Activated T-cell treated with anti-CD3 and anti-CD28 coated beads for 24 hours (primary cell): ENCODE data around the gene LPA.

ENCODE experiments used
- DNase-seq: peaks from one replicate; pipeline ENCODE4 v3.0.0-alpha.2; 2020; ENCODE audit warnings: low read depth

Gene LPA

DNA sequence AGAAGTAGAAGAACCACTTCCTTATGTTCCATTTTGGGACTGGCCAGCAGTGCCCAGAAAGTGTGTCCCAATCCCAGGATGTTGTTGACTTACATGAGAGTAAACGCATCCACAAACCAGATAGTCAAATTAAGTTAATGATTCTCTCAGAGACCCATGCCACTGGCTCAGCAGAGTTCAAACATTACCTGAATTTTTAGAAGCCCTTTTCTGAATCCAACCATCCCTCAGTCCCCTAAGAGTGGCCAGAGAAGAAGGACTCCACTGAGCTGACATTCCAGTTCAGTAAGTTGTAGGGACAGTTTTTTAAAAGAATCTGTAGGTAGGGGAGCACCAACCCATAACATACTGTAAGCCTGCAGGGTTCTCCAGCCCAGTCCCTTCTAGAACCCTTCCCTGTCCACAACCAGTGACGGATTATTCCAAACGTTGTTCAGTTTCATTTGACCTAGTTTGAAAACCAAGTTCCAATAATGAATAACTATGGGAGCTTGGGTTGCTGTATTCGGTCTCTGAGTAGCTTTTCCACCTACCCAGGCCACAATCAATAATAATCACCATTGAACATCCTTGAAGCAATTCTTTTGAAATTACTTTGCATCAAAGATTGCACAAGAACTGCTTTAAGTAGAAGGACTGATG, 153.0 kb downstream of the LPA start:
- no peak for DNase-seq

DNA sequence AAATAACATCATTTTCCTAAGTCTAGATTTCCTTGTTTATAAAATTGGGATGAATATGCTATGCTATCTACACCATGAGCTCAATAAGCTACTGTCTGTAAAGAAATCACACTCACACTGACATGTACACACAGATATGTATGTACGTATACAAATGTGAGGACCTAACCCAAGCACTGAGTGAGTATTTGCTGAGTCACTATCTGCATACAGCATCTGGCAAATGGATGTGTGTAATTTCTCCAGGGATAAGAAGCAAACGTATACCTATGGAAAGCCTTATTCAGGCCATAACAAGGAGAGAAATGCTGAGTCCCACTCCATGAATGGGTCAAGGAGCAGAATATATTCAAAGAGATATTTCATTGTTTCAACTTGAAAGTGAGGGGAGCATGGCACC, 153.9 kb downstream of the LPA start:
- no peak for DNase-seq

DNA sequence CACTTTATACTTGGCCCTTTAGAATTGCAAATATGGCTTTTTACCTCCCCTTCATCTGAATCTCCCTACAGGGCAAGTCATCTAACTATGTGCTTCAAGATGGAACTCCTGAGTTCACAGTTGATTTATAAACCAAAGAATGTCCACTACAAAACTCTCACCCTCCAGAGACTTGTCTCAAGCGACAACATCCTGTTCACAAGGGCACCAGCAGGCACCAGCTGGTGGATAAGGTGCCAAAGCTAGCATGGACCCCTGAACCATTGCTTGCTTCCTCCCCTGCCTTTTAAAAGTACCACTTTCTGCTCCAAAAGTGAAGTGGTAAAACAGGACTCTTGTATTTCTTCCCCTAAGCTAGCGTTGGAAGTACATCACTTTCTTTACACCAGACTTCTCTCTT, 154.5 kb downstream of the LPA start:
- no peak for DNase-seq

DNA sequence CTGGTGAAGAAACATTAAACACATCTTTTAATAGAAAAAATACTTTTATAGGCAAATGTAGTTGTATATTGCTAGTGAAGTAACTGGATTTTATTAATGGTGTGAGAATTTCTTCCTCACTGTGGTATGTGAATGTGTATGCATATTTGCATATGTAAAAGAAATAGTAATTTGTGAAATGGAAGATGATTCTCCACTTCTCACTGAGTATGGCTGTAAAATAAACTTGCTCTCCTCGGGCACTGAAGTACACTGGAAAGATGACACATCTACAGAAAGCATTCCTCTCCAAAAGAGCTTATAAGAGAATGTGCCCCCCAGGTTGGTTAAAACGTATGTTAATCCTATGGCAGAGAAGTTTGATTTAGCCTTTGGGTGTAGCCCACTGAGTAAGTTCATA, 155.5 kb downstream of the LPA start:
- DNase-seq: no peak

DNA sequence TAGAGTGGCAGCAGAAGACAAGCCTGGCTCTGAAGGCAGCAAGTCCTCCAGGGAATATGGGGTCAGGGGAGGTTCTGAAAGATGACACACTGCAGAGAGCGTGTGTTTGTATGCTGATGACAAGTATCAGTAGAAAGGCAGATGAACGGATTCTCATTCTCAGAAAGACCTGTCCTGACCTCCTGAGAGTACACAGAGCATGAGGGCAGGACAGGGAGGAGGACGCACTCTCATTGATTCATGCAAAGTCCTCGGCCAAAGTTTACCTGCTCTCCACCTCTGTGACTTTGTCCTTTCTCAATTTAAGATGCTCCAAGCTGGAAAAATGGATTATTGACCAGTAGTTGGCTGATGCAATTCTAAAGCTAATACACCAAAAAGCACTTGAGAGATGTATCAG, 156.7 kb downstream of the LPA start:
- no peak for DNase-seq

DNA sequence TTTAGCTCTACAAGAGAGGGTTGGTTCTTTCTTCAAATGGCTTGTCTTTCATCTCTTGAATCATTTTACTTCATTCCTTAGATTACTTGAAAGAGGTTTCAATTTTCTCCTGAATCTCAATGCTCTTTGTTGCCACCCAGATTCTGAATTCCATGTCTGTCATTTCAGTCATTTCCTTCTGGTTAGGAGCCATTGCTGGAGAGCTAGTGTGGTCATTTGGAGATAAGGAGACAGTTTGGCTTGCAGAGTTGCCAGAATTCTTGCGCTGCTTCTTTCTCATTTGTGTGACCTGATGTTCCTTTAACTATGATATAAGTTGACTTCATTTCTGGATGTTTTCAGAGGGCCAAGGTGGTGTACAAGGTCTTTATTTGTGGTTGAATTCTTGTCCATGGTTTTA, 158.1 kb downstream of the LPA start:
- DNase-seq: no peak

DNA sequence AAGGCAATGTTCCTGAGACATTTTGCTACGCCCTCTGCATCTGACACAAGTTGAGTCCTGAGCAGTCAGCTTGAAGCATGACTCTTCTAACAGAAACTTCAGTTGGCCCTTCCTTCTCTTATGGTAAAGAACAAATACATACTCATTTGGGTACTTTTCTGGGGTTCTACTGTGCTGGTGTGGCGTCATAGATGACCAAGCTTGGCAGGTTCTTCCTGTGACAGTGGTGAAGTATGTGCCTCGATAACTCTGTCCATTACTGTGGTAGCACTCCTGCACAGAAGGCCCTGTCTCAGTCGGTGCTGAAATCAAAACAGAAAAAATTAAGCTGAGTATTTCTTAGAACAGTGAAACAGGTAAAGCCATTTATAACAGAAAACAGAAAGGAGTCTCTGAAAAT, 163.4 kb downstream of the LPA start:
- no peak for DNase-seq

DNA sequence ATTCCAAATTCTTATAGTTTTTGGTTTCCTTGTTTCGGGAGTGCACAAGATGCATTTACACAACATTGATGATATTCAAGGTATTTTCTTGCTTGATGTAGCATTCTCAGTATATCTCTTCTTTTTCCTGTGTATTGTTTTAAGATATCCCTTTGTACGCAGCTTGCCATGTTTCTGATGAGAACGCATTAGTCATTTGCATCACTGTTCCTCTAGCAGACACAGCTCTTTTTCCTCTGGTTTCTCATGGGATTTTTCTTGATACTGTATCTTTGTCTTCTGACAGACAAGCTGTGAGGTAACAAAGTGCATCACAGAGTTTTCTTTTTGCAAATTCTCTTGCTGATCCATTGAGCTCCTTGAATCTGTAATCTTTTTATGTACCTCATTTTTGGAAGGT, 169.5 kb downstream of the LPA start:
- no peak for DNase-seq

DNA sequence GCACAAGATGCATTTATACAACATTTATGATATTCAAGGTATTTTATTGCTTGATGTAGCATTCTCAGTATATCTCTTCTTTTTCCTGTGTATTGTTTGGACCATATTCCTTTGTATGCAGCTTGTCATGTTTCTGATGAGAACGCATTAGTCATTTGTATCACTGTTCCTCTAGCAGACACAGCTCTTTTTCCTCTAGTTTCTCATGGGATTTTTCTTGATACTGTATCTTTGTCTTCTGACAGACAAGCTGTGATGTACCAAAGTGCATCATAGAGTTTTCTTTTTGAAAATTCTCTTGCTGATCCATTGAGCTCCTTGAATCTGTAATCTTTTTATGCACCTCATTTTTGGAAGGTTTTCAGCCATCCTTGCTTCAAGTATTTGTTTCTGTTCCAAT, 175.0 kb downstream of the LPA start:
- no peak for DNase-seq

DNA sequence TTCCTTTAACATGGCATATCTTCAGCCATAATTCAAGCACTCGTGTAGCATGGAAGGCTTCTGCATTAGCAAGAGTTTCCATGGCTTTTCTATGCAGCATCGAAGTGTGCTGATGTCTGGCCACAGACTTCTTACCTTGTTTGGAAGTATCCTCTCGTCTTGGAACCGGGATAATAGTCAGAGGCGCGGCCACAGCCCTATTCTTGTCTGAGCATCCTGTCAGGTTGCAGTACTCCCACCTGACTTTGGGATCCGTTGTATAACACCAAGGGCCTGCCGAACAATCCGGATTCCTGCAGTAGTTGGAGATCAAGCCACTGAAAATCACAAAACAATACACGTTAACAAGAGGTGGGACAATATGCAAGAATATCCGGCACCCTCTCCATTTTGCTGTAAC, 177.0 kb downstream of the LPA start:
- no peak for DNase-seq
